Upper lobe of left lung (tissue), 6 donors: ENCODE results near the gene C2orf76. TPM values are rescaled to one million over a fixed set of nuclear protein-coding genes. Genes with fewer than 3 reads are reported as not detected.

Source experiments
- ATAC-seq, 2 donors: fragments of 200-7000 bp; cut with Tn5 transposase; one replicate each; pipeline ENCODE4 v1.9.1; 2022; ENCODE audit warnings: mild to moderate bottlenecking in 2 of 2, moderate library complexity in 2 of 2; ENCODE audit not compliant: low FRiP score in 2 of 2
- DNase-seq, 2 donors: peaks; one replicate each; pipeline ENCODE4 v3.0.0-alpha.2; 2019 to 2020
- H3K27ac ChIP-seq, 4 donors: fragments of 200-600 bp; sonication (generic); one replicate each; pipeline ENCODE4 v1.5.1; 2016 to 2019
- H3K27me3 ChIP-seq, 4 donors: fragments of 200-600 bp; sonication (generic); one replicate each; pipeline ENCODE4 v1.5.1; 2017 to 2019
- H3K36me3 ChIP-seq, 4 donors: fragments of 200-600 bp; sonication (generic); one replicate each; pipeline ENCODE4 v1.5.1; 2016 to 2019
- H3K4me1 ChIP-seq, 4 donors: fragments of 200-600 bp; sonication (generic); one replicate each; pipeline ENCODE4 v1.5.1; 2018 to 2019
- H3K4me3 ChIP-seq, 4 donors: fragments of 200-600 bp; sonication (generic); one replicate each; pipeline ENCODE4 v1.5.1; 2017 to 2019; ENCODE audit warnings: mild to moderate bottlenecking in 2 of 4, moderate library complexity in 1 of 4
- H3K9me3 ChIP-seq, 4 donors: fragments of 200-600 bp; sonication (generic); one replicate each; pipeline ENCODE4 v1.5.1; 2018 to 2019
- CTCF ChIP-seq, 6 experiments: fragments of 450-650 bp in 4 of 6; fragments of 200-600 bp in 2 of 6; sonication (generic) in 2 of 6; IDR thresholded peaks; one replicate each; pipeline ENCODE4 v1.5.1; 2016 to 2019; ENCODE audit warnings: antibody characterized with exemption in 6 of 6
- EP300 ChIP-seq, 4 donors: sonication (generic); formaldehyde crosslinking; IDR thresholded peaks; one replicate each; pipeline ENCODE4 v1.5.1; 2017; ENCODE audit warnings: antibody characterized with exemption in 4 of 4, control low read depth in 2 of 4
- POLR2A ChIP-seq, 4 donors: fragments of 450-650 bp; IDR thresholded peaks; one replicate each; pipeline ENCODE4 v1.5.1; 2016 to 2017; ENCODE audit warnings: antibody characterized with exemption in 4 of 4, mild to moderate bottlenecking in 2 of 4
- POLR2AphosphoS5 ChIP-seq, 2 donors: sonication (generic); formaldehyde crosslinking; IDR thresholded peaks; one replicate each; pipeline ENCODE4 v1.5.1; 2017; ENCODE audit warnings: antibody characterized with exemption in 2 of 2
- WGBS, 2 donors: methylation state at CpG; one replicate each; pipeline ENCODE4 v1.1.5; 2017 to 2018; 5-methylcytosine and 5-hydroxymethylcytosine counted together
- total RNA-seq, 6 donors: library from RNA; depleted of rRNA in 4 of 6; stranded (reverse); fragments of >200 nt in 4 of 6; gene quantifications; one replicate each; pipeline versions ENCODE4 v1.1.0 to v1.2.1, GENCODE V29; 2016 to 2021
- donor health status: DM: no; HTN: no; CAD: no; lungs with moderate emphysema.
- donor health status: DM: no; HTN: yes; CAD: no; lungs with severe emphysema.

C2orf76 gene
- total RNA-seq, 6 donors from 2014 or later = 3.3 to 14.7 (median 6.2) TPM; not detected in 1

GRCh38 chr2:119338826-119339561, 27.6 kb downstream of the C2orf76 start:
- no peak overlapping the region for H3K27ac ChIP-seq
- H3K36me3 ChIP-seq = peaks cover 0 to 16% (median 0%) of the 10 kb centered on the region in 4 donors
- no peak for TF ChIP-seq EP300 (IDR thresholded peaks at IDR 0.05)
- no peak for TF ChIP-seq POLR2AphosphoS5 (IDR thresholded peaks at IDR 0.05)
- no peak for TF ChIP-seq POLR2A (IDR thresholded peaks at IDR 0.05)
- no peak for TF ChIP-seq CTCF (IDR thresholded peaks at IDR 0.05)
- DNase-seq (peak in 1 of 2 donors; percentile 60), ATAC-seq (peak; percentile 75)
- H3K4me1 ChIP-seq = no peaks in the 10 kb centered on the region
- no peaks in the 10 kb centered on the region for H3K27me3 ChIP-seq
- no peak overlapping the region for H3K4me3 ChIP-seq
- H3K9me3 ChIP-seq = no peaks in the 10 kb centered on the region
- 52 to 62% methylated on average over 6 of the region's 6 CpGs for WGBS, 2 donors

DNA sequence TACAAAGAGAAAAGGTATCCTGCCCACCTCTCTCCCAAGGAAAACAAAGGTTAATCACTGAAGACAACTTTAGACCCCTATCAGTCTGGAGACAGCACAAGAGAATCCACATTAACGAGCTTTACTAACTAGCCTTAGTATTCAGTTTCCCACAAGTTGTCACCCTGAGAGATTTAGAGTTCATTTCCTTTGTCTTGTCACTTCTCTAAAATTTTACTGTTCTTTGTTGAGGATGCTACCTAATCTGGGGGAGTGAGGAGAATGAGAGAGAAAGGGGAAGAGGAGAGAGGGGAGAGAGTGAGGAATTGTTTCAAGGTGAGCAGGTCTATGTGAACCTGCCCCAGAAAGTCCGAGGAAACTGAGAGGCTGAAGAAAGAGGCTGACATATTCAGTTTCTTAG, 28.4 kb downstream of the C2orf76 start:
- H3K27ac ChIP-seq = no peak overlapping the region
- WGBS, 2 donors = 77 to 87% methylated on average over 2 of the region's 2 CpGs
- DNase-seq (no peak), ATAC-seq (no peak)
- H3K4me3 ChIP-seq = no peak overlapping the region
- H3K9me3 ChIP-seq = no peaks in the 10 kb centered on the region
- no peaks in the 10 kb centered on the region for H3K27me3 ChIP-seq
- peaks cover 0 to 16% (median 0%) of the 10 kb centered on the region in 4 donors for H3K36me3 ChIP-seq
- TF ChIP-seq POLR2A (IDR thresholded peaks at IDR 0.05) (no peak), POLR2AphosphoS5 (IDR thresholded peaks at IDR 0.05) (no peak), CTCF (IDR thresholded peaks at IDR 0.05) (no peak), EP300 (IDR thresholded peaks at IDR 0.05) (no peak)
- no peaks in the 10 kb centered on the region for H3K4me1 ChIP-seq

DNA sequence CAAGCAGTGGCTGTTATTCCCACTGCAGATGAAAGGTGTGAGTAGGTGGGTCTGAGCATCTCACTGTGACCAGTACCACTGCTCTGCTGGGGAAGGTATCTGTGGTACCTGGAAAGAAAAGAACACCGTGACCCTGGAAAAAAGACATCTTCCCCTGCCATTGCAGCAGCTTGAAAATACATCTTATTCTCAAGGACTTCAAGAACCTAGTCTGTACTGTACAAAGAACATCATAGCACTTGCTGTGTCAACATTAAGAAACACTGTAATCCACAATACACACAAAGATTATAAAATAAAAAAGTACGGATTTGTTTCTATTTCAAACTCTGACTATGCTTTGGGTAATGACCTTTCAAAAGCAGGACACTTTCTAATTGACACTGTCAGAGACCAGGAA, 28.9 kb downstream of the C2orf76 start:
- no peak for ATAC-seq
- no peaks in the 10 kb centered on the region for H3K4me1 ChIP-seq
- H3K36me3 ChIP-seq = peaks cover 0 to 16% (median 0%) of the 10 kb centered on the region in 4 donors
- no peak for DNase-seq
- 74 to 76% methylated on average over 2 of the region's 2 CpGs for WGBS, 2 donors
- H3K4me3 ChIP-seq = no peak overlapping the region
- no peak overlapping the region for H3K27ac ChIP-seq
- H3K27me3 ChIP-seq = no peaks in the 10 kb centered on the region
- H3K9me3 ChIP-seq = no peaks in the 10 kb centered on the region
- TF ChIP-seq POLR2AphosphoS5 (IDR thresholded peaks at IDR 0.05) (no peak), POLR2A (IDR thresholded peaks at IDR 0.05) (no peak), EP300 (IDR thresholded peaks at IDR 0.05) (no peak), CTCF (IDR thresholded peaks at IDR 0.05) (no peak)

GRCh38 chr2:119333833-119334232, 32.8 kb downstream of the C2orf76 start:
- Histone ChIP-seq H3K4me3 (no peak overlapping the region), H3K36me3 (peaks cover 0 to 16% (median 0%) of the 10 kb centered on the region in 4 donors), H3K4me1 (no peaks in the 10 kb centered on the region), H3K27ac (no peak overlapping the region), H3K27me3 (no peaks in the 10 kb centered on the region), H3K9me3 (no peaks in the 10 kb centered on the region)
- no peak for TF ChIP-seq EP300 (IDR thresholded peaks at IDR 0.05)
- no peak for TF ChIP-seq POLR2A (IDR thresholded peaks at IDR 0.05)
- TF ChIP-seq CTCF (IDR thresholded peaks at IDR 0.05) = no peak
- no peak for TF ChIP-seq POLR2AphosphoS5 (IDR thresholded peaks at IDR 0.05)
- DNase-seq (no peak), ATAC-seq (no peak)
- 91 to 94% methylated on average over 2 of the region's 2 CpGs for WGBS, 2 donors

GRCh38 chr2:119333360-119333759, 33.3 kb downstream of the C2orf76 start:
- Histone ChIP-seq H3K9me3 (no peaks in the 10 kb centered on the region), H3K27me3 (no peaks in the 10 kb centered on the region), H3K36me3 (peaks cover 0 to 12% (median 0%) of the 10 kb centered on the region in 4 donors), H3K4me3 (no peak overlapping the region), H3K4me1 (no peaks in the 10 kb centered on the region), H3K27ac (no peak overlapping the region)
- DNase-seq = no peak
- WGBS, 2 donors = 82 to 88% methylated on average over 3 of the region's 3 CpGs
- TF ChIP-seq EP300 (IDR thresholded peaks at IDR 0.05) (no peak), CTCF (IDR thresholded peaks at IDR 0.05) (no peak), POLR2A (IDR thresholded peaks at IDR 0.05) (no peak)
- ATAC-seq = no peak
